T-helper 2 cell treated with Interferon-gamma antibody and Interleukin-4, amounts not matched to agents 5 μg/mL and 100 μg/mL, for 36 hours (primary cell): ENCODE results near the gene PLSCR3.

Source experiments
- DNase-seq: peaks from one replicate; pipeline ENCODE4 v3.0.0; 2021; ENCODE audit warnings: low spot score
- H3K27ac Mint-ChIP-seq: one replicate; pipeline ENCODE4 v1.8.0; 2021; ENCODE audit warnings: mild to moderate bottlenecking, mixed read lengths
- H3K27me3 Mint-ChIP-seq: one replicate; pipeline ENCODE4 v1.8.0; 2021; ENCODE audit warnings: low read depth, mixed read lengths
- H3K36me3 Mint-ChIP-seq: one replicate; pipeline ENCODE4 v1.8.0; 2021; ENCODE audit warnings: low read depth, mixed read lengths
- H3K4me1 Mint-ChIP-seq: one replicate; pipeline ENCODE4 v1.8.0; 2021; ENCODE audit warnings: low read depth, mixed read lengths
- H3K4me3 Mint-ChIP-seq: one replicate; pipeline ENCODE4 v1.8.0; 2022; ENCODE audit warnings: mild to moderate bottlenecking, moderate library complexity, mixed read lengths
- H3K9me3 Mint-ChIP-seq: one replicate; pipeline ENCODE4 v1.8.0; 2021; ENCODE audit warnings: mixed read lengths

The PLSCR3 gene

DNA sequence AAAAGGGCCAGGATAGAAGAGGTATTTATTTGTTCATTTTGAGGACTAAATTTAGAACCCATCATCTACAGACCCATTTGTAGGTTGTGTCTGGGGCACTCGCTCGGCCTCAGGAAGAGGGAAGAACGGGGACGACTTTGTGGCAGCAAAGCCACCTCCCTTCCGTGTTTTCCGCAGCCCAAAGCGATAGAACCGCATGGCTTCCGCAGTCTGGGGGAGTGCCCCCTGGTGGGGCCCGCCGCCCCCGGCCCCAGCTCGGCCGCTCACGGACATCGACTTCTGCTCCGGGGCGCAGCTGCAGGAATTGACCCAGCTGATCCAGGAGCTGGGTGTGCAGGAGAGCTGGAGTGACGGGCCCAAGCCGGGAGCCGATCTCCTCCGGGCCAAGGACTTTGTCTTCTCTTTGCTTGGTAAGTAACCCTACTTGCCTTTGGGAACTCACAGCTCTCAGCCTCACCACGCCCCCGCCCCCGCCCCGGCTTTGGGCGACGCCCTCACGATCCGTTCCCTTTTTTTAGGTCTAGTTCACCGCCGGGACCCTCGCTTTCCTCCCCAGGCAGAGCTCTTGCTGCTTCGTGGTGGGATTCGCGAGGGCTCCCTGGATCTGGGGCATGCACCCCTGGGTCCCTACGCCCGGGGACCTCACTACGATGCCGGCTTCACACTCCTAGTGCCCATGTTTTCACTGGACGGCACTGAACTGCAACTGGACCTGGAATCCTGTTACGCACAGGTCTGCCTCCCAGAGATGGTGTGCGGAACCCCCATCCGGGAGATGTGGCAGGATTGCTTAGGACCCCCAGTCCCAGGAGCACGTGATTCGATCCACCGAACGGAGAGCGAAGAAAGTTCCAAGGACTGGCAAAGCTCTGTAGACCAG is 41.6 kb upstream of the PLSCR3 start:
- Mint-ChIP-seq H3K9me3 (no peaks in the 10 kb centered on the region), H3K36me3 (peaks cover 15% of the 10 kb centered on the region), H3K4me3 (peak overlapping the region; percentile 92), H3K4me1 (peaks cover 27% of the 10 kb centered on the region), H3K27ac (peak overlapping the region; percentile 96), H3K27me3 (peaks cover 24% of the 10 kb centered on the region)
- peak; percentile 71 for DNase-seq

DNA sequence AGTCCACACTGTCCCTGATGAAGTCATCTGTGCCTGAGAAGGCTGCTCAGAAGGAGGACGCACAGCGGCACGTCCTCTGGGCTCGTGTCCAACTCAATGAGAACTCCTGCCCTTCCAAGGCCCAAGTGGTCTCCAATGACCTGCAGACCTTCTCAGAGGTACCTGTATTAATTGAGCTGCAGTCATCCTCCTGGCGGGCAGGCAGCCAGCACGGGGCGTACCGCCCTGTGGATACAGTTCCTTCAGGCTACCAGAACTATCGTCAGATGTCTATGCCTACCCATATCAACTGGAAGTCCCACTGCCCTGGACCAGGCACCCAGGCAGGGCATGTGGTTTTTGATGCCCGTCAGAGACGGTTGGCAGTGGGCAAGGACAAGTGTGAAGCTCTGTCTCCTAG is 38.0 kb upstream of the PLSCR3 start:
- no peak for DNase-seq
- H3K4me1 Mint-ChIP-seq: peaks cover 5% of the 10 kb centered on the region
- no peak overlapping the region for H3K27ac Mint-ChIP-seq
- no peaks in the 10 kb centered on the region for H3K27me3 Mint-ChIP-seq
- peaks cover 2% of the 10 kb centered on the region for H3K36me3 Mint-ChIP-seq
- no peak overlapping the region for H3K4me3 Mint-ChIP-seq
- no peaks in the 10 kb centered on the region for H3K9me3 Mint-ChIP-seq

GRCh38 chr17:7431231-7431630 is 36.9 kb upstream of the PLSCR3 start:
- Mint-ChIP-seq H3K36me3 (no peaks in the 10 kb centered on the region), H3K4me3 (no peak overlapping the region), H3K4me1 (peaks cover under 1% of the 10 kb centered on the region), H3K27me3 (no peaks in the 10 kb centered on the region), H3K9me3 (no peaks in the 10 kb centered on the region), H3K27ac (no peak overlapping the region)
- DNase-seq: no peak

- Mint-ChIP-seq H3K9me3 (no peaks in the 10 kb centered on the region), H3K4me3 (no peak overlapping the region), H3K4me1 (no peaks in the 10 kb centered on the region), H3K27ac (no peak overlapping the region), H3K36me3 (no peaks in the 10 kb centered on the region), H3K27me3 (no peaks in the 10 kb centered on the region)
- no peak for DNase-seq
Observed at GRCh38 chr17:7429722-7430121, 35.4 kb upstream of the PLSCR3 start.

- DNase-seq: no peak
- no peaks in the 10 kb centered on the region for H3K27me3 Mint-ChIP-seq
- no peak within 1 kb of the TSS for H3K4me3 Mint-ChIP-seq
- no peak within 1 kb of the TSS for H3K27ac Mint-ChIP-seq
- H3K9me3 Mint-ChIP-seq: no peaks in the 10 kb centered on the region
- H3K36me3 Mint-ChIP-seq: no peaks in the 10 kb centered on the region
- H3K4me1 Mint-ChIP-seq: no peaks in the 10 kb centered on the region
Observed at GRCh38 chr17:7428557-7428956, 34.2 kb upstream of the PLSCR3 start, which contains the start of gene SPEM3. SPEM3 (plus strand) TSS chr17:7428857; CDS start chr17:7428903, 46 bp downstream.

GRCh38 chr17:7427549-7427948 is 33.2 kb upstream of the PLSCR3 start:
- H3K9me3 Mint-ChIP-seq: no peaks in the 10 kb centered on the region
- no peaks in the 10 kb centered on the region for H3K36me3 Mint-ChIP-seq
- H3K4me1 Mint-ChIP-seq: no peaks in the 10 kb centered on the region
- H3K4me3 Mint-ChIP-seq: no peak overlapping the region
- H3K27ac Mint-ChIP-seq: no peak overlapping the region
- no peak for DNase-seq
- no peaks in the 10 kb centered on the region for H3K27me3 Mint-ChIP-seq

GRCh38 chr17:7426896-7427489 is 32.7 kb upstream of the PLSCR3 start:
- no peak overlapping the region for H3K27ac Mint-ChIP-seq
- H3K4me1 Mint-ChIP-seq: no peaks in the 10 kb centered on the region
- no peaks in the 10 kb centered on the region for H3K27me3 Mint-ChIP-seq
- H3K4me3 Mint-ChIP-seq: no peak overlapping the region
- DNase-seq: no peak
- no peaks in the 10 kb centered on the region for H3K36me3 Mint-ChIP-seq
- no peaks in the 10 kb centered on the region for H3K9me3 Mint-ChIP-seq

DNA sequence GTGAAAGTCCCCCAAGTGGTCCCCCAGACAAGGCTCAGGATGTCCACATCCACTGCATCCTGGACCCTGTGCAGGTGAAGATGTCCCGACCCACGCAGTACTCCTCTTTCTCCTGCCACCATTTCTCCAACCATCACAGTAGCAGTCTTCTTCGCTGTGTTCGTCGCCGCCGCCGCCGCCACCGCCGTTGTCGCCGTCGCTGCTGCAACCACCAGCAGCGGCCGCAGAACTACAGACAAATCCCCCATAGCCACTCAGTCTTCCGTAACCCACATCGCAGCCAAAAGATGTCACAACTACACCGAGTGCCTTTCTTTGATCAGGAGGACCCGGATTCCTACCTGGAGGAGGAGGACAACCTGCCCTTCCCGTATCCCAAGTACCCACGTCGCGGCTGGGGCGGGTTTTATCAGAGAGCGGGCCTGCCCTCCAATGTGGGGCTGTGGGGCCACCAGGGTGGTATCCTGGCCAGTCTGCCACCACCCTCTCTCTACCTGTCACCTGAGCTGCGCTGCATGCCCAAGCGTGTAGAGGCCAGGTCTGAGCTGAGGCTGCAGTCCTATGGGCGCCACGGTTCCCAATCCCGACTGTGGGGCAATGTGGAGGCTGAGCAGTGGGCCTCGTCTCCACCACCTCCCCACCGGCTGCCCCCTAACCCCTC is 32.0 kb upstream of the PLSCR3 start:
- no peak overlapping the region for H3K4me3 Mint-ChIP-seq

DNA sequence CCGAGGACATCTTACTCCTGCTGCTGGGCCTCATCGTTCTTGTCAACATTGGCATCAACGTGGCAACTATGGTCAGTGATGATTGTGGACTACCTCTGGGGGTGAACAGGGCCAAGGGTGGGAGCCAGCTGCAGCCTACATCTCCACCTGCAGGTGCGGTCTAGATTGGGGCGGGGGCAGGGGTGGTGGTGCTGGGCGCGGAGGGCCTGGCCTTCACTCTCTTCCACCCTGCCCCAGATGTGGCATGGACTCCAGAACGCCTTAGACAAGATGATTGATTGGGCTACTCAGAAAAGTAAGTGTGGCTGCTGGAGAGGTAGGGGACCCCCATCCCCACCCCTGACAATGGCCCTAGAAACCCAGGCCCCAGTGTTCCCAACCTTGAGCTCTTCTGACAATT is 31.4 kb upstream of the PLSCR3 start:
- no peaks in the 10 kb centered on the region for H3K4me1 Mint-ChIP-seq
- H3K36me3 Mint-ChIP-seq: no peaks in the 10 kb centered on the region
- no peaks in the 10 kb centered on the region for H3K27me3 Mint-ChIP-seq
- DNase-seq: no peak
- no peak overlapping the region for H3K27ac Mint-ChIP-seq
- no peak overlapping the region for H3K4me3 Mint-ChIP-seq
- H3K9me3 Mint-ChIP-seq: no peaks in the 10 kb centered on the region

More for the DNA sequence above, 32.0 kb upstream of the PLSCR3 start:
- Mint-ChIP-seq H3K36me3 (no peaks in the 10 kb centered on the region), H3K27me3 (no peaks in the 10 kb centered on the region), H3K27ac (no peak overlapping the region), H3K9me3 (no peaks in the 10 kb centered on the region), H3K4me1 (no peaks in the 10 kb centered on the region)
- no peak for DNase-seq

GRCh38 chr17:7425316-7425715 is 31.0 kb upstream of the PLSCR3 start, which contains the start of gene SPEM2:
SPEM2 (plus strand) TSS chr17:7425616; CDS start chr17:7425689, 73 bp downstream.
- Mint-ChIP-seq H3K9me3 (no peaks in the 10 kb centered on the region), H3K4me1 (no peaks in the 10 kb centered on the region)

DNA sequence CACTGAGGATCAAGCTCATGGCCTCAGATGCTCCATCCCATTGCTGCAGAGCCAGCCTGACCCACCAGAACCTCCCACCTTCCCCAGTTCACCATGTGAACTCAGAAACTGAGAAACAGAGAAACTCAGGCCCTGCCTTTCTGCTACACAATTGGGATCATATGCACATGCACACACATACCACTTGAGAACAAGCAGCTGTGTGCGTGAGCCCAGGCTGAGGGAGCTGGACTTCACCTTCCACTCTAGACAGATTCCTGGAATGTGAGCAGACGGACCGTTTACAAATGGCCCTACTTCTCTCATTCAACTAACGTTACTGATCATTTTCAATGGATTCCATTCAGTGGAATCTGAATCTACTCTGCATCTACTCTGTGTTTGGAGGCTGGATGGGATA is 29.4 kb upstream of the PLSCR3 start:
- H3K36me3 Mint-ChIP-seq: no peaks in the 10 kb centered on the region
- no peak for DNase-seq

More at GRCh38 chr17:7425316-7425715, 31.0 kb upstream of the PLSCR3 start, which contains the start of gene SPEM2:
- DNase-seq: no peak
- Mint-ChIP-seq H3K36me3 (no peaks in the 10 kb centered on the region), H3K27ac (no peak within 1 kb of the TSS), H3K4me3 (no peak within 1 kb of the TSS), H3K27me3 (no peaks in the 10 kb centered on the region)

DNA sequence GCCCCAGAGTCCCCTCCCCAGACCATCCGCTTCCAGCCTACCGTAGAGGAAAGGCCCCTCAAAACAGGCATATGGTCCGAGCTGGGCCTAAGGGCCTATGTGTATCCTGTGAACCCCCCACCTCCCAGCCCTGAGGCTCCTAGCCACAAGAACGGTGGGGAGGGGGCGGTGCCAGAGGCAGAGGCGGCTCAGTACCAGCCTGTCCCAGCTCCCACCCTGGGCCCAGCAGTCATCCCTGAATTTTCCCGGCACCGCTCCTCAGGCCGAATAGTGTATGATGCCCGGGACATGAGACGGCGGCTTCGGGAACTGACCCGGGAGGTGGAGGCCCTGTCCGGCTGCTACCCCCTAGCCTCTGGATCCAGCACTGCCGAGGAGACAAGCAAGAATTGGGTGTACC is 26.9 kb upstream of the PLSCR3 start:
- no peaks in the 10 kb centered on the region for H3K36me3 Mint-ChIP-seq
- H3K4me1 Mint-ChIP-seq: no peaks in the 10 kb centered on the region
- H3K9me3 Mint-ChIP-seq: no peaks in the 10 kb centered on the region
- H3K4me3 Mint-ChIP-seq: no peak overlapping the region
- no peaks in the 10 kb centered on the region for H3K27me3 Mint-ChIP-seq
- no peak for DNase-seq
- no peak overlapping the region for H3K27ac Mint-ChIP-seq

More for the DNA sequence above, 29.4 kb upstream of the PLSCR3 start:
- Mint-ChIP-seq H3K4me1 (no peaks in the 10 kb centered on the region), H3K27me3 (no peaks in the 10 kb centered on the region), H3K9me3 (no peaks in the 10 kb centered on the region), H3K27ac (no peak overlapping the region), H3K4me3 (no peak overlapping the region)

GRCh38 chr17:7419819-7420610 is 25.7 kb upstream of the PLSCR3 start, which contains the start of gene SPEM1:
SPEM1 (plus strand) TSS chr17:7420324; CDS start chr17:7420385, 61 bp downstream.
- no peak within 1 kb of the TSS for H3K4me3 Mint-ChIP-seq
- no peaks in the 10 kb centered on the region for H3K27me3 Mint-ChIP-seq

More at GRCh38 chr17:7419819-7420610, 25.7 kb upstream of the PLSCR3 start, which contains the start of gene SPEM1:
- H3K36me3 Mint-ChIP-seq: no peaks in the 10 kb centered on the region
- H3K27ac Mint-ChIP-seq: no peak within 1 kb of the TSS
- H3K4me1 Mint-ChIP-seq: no peaks in the 10 kb centered on the region
- H3K9me3 Mint-ChIP-seq: no peaks in the 10 kb centered on the region
- no peak for DNase-seq
